Epithelial cell of esophagus (primary cell): ENCODE data around the gene LYPD3.

ENCODE experiments used
- DNase-seq: peaks from one replicate; pipeline ENCODE4 v3.0.0; 2010; ENCODE audit warnings: low read depth
- H3K4me3 ChIP-seq: 2 replicates; pipeline ENCODE4 v1.5.1; 2011; ENCODE audit warnings: mild to moderate bottlenecking, low read length, control low read depth
- CTCF ChIP-seq: IDR thresholded peaks from 2 replicates; pipeline ENCODE4 v1.5.1; 2011; ENCODE audit warnings: low read depth, mild to moderate bottlenecking, low read length, control low read depth, inconsistent platforms; ENCODE audit not compliant: insufficient read depth; ENCODE audit errors: missing control alignments

Gene LYPD3

GRCh38 chr19:43486412-43486811 lies 21.0 kb upstream of the LYPD3 start:
- no peak for DNase-seq
- no peak overlapping the region for H3K4me3 ChIP-seq
- TF ChIP-seq CTCF, result no peak

GRCh38 chr19:43485951-43486350 lies 20.5 kb upstream of the LYPD3 start:
- no peak for DNase-seq
- no peak for TF ChIP-seq CTCF

DNA sequence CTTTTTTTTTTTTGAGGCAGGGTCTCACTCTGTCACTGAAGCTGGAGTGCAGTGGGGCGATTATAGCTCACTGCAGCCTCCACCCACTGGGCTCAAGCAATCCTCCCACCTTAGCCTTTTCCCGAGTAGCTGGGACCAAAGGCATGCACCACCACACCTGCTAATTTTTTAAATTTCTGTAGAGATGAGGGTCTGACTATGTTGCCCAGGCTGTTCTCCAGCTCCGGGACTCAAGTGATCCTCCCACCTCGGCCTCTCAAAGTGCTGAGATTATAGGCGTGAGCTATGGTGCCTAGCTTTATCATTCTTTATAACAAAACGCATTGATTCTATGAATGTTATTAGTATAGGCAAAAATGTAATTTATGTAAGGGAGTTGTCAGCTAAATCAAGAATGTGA lies 17.9 kb upstream of the LYPD3 start:
- H3K4me3 ChIP-seq, result no peak overlapping the region
- TF ChIP-seq CTCF, result no peak
- no peak for DNase-seq

More at GRCh38 chr19:43485951-43486350, 20.5 kb upstream of the LYPD3 start:
- no peak overlapping the region for H3K4me3 ChIP-seq

DNA sequence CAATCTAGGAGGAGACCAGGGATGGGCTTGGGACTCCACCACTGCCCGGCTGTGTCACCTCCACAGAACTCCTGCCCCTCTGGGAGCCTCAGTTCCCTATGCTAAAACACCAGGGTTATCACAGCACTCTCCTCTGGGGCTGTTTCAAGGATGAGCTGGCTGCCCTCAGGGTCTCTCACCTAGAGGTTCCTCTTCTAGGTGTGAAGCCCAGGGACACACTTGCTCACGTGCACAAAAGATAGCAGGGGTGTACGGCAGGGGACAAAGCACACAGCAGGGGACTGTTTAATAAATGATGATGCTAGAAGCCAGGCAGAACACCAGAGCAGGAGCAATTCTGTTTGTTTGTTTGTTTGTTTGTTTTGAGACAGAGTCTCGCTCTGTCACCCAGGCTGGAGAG lies 16.8 kb upstream of the LYPD3 start:
- H3K4me3 ChIP-seq, result no peak overlapping the region
- TF ChIP-seq CTCF, result no peak
- DNase-seq, result no peak

GRCh38 chr19:43481701-43482100 lies 16.3 kb upstream of the LYPD3 start:
- TF ChIP-seq CTCF, result no peak
- no peak for DNase-seq
- H3K4me3 ChIP-seq, result no peak overlapping the region

GRCh38 chr19:43480574-43480973 lies 15.2 kb upstream of the LYPD3 start:
- DNase-seq, result no peak
- no peak for TF ChIP-seq CTCF

GRCh38 chr19:43479961-43480561 lies 14.7 kb upstream of the LYPD3 start:
- no peak for DNase-seq

More at GRCh38 chr19:43480574-43480973, 15.2 kb upstream of the LYPD3 start:
- no peak overlapping the region for H3K4me3 ChIP-seq

More at GRCh38 chr19:43479961-43480561, 14.7 kb upstream of the LYPD3 start:
- no peak overlapping the region for H3K4me3 ChIP-seq
- TF ChIP-seq CTCF, result no peak
